WI38 (cell line): ENCODE measurements around the gene MED19.

Experiments
- H3K4me3 ChIP-seq: 2 replicates; pipeline ENCODE4 v1.5.1; 2011; ENCODE audit warnings: low read depth, mild to moderate bottlenecking, control low read depth, low read length
- CTCF ChIP-seq: IDR thresholded peaks from 2 replicates; pipeline ENCODE4 v1.5.1; 2012; ENCODE audit warnings: low read depth, mild to moderate bottlenecking, control low read depth, low read length

Gene MED19

GRCh38 chr11:57674251-57674650 is 37.8 kb downstream of the MED19 start:
- no peak overlapping the region for H3K4me3 ChIP-seq
- TF ChIP-seq CTCF: no peak

GRCh38 chr11:57668434-57668782 is 43.6 kb downstream of the MED19 start:
- TF ChIP-seq CTCF: no peak
- peak overlapping the region; percentile 97 for H3K4me3 ChIP-seq

- TF ChIP-seq CTCF: peak; percentile 23; the same call in 1 of the 2 replicates
- peak within 1 kb of the TSS; percentile 97 for H3K4me3 ChIP-seq
Measured at GRCh38 chr11:57667736-57668433, 44.1 kb downstream of the MED19 start, which contains the start of gene ZDHHC5. ZDHHC5 (plus strand) TSS chr11:57668114; CDS start chr11:57673091, 4,977 bp downstream.

GRCh38 chr11:57667117-57667735 is 44.8 kb downstream of the MED19 start:
- TF ChIP-seq CTCF: no peak
- peak overlapping the region; percentile 97 for H3K4me3 ChIP-seq

GRCh38 chr11:57663975-57664374 is 48.0 kb downstream of the MED19 start:
- no peak overlapping the region for H3K4me3 ChIP-seq
- TF ChIP-seq CTCF: no peak

GRCh38 chr11:57662893-57663292 is 49.1 kb downstream of the MED19 start:
- TF ChIP-seq CTCF: 0 out of 2 replicates have a peak, but pooled peaks have one; percentile 4
- H3K4me3 ChIP-seq: no peak overlapping the region

- no peak overlapping the region for H3K4me3 ChIP-seq
- TF ChIP-seq CTCF: no peak
Measured at GRCh38 chr11:57659669-57660068, 52.3 kb downstream of the MED19 start.
